HG03280 (cell line): ENCODE measurements around the gene PLET1.

Experiments used
- ATAC-seq: cut with Tn5 transposase; IDR thresholded peaks from one replicate; pipeline ENCODE4 v1.9.1; 2021; ENCODE audit warnings: mild to moderate bottlenecking, moderate library complexity; ENCODE audit not compliant: unreplicated experiment

The PLET1 gene

GRCh38 chr11:112260490-112260889 lies at the start of gene PLET1:
PLET1 (minus strand) TSS chr11:112260860; CDS start chr11:112260589, 271 bp downstream.
- ATAC-seq = no peak

- no peak for ATAC-seq
Measured at GRCh38 chr11:112310419-112310818, 49.8 kb upstream of the PLET1 start.

DNA sequence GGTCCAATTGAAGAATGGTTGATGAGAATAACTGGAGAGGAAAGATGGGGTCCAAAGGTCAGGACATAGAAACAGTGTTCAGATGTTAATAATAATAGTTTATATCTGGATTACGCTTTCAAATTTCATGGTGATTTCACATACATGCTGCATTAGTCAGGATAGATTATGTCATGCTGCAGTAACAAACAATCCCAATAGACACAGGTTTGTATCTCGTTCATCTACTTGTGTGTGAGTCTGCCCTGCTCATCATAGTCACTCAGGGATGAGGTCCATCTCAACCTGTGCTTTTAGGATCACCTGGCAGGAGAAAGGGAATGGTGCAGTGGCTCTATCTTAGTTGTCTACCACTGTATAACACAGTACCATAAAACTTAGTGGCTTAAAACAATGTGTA lies 48.0 kb upstream of the PLET1 start:
- no peak for ATAC-seq

DNA sequence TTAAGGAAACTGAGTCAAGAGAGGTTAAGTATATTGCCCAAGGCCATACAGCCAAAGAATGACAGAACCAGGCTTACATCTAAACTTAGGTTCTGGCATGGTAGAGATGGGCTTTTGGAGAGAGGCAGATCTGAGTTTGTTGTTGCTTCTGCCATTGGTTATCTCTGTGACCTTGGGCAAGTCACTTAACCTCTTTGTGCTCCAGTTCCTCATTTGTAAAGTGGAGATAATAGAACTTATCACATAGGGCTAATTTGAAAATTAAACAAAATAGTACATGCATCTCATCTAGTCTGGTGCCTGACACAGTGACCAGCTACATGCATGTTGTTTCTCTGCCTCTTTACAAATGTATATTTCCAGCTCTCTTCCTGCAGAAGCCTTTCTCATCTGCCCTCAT lies 47.0 kb upstream of the PLET1 start:
- no peak for ATAC-seq

- no peak for ATAC-seq
Measured at GRCh38 chr11:112306230-112306629, 45.6 kb upstream of the PLET1 start.

GRCh38 chr11:112304914-112305313 lies 44.3 kb upstream of the PLET1 start:
- no peak for ATAC-seq

- ATAC-seq = no peak
Measured at GRCh38 chr11:112303616-112304015, 43.0 kb upstream of the PLET1 start.

DNA sequence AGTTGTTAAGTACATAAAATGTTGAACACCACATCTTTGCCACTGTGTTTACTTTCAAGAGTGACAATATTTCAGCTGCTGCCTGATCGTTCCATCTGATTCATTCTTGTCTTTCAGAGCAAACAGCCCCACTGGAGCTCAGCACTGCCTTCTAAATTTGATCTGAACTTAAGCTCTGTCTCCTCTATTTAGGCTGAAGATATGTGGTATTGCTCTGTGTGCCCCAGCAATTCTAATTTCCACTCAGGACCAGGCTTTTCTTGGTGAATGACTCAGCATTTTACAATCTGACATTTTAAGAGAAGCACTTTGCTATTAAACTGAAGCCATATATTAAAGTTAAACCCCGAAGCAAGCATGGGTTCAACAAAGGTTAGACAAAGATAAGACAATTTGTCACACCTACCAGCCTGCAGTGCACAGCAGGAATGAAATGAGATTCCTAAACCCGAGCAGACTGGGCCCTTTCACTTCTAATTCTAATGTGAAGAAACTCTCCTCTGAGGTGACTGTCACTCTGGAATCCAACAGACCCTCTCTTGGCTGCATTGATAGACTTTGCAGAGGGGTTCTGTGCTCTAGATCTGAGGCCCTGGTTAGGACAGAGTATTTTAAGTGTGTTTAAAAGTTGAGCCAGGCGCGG lies 41.7 kb upstream of the PLET1 start:
- ATAC-seq = no peak

DNA sequence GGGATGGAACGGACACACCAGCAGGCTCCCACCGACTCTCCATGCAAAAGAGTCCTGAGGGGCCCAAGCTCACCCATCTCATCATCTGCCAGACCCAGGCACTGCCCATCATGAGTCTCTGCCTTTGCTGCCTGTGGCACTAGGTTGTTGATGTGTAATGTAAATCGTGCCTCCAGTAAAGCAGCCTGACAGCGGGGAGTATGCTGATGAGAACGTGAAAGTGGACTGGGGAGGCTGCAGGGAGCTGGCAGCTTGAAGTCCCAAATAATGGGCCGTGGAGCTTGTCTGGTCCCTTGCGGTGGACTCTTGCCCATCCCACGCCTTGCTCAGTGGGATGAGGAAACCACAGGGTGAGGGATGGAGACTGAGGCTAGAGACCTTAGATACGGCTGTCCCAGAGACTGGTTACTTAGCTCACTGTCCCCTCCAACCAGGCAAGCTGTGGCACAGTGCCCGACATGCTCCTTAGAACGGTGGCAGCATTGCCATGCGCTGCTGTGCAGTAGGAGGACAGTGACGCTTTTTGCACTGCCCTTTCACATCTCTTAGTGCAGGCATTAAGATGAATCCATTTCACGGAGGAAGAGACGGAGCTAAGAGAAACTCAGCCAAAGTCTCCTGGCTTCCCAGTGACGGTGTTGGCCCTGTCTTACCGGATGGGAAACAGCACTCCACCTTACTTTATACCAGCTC lies 39.6 kb upstream of the PLET1 start:
- ATAC-seq = no peak

DNA sequence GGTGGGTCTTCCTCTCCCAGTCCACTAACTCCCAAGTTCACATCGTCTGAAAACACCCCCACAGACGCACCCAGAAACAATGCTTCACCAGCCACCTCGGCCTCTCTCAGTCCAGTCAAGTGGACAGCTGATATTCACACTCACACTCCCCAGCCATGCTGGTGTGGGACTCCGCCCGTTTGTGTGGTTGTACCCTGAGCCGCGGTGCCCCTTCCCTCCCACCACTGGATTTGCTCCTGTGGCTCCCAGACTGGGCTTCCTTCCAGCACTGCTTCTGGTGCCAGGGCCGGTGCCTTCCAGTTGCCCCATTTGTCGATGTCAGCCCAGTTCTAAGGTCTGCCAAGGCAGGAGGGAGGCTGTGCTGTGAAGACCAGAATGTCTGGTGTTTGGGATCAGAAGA lies 37.9 kb upstream of the PLET1 start:
- no peak for ATAC-seq

DNA sequence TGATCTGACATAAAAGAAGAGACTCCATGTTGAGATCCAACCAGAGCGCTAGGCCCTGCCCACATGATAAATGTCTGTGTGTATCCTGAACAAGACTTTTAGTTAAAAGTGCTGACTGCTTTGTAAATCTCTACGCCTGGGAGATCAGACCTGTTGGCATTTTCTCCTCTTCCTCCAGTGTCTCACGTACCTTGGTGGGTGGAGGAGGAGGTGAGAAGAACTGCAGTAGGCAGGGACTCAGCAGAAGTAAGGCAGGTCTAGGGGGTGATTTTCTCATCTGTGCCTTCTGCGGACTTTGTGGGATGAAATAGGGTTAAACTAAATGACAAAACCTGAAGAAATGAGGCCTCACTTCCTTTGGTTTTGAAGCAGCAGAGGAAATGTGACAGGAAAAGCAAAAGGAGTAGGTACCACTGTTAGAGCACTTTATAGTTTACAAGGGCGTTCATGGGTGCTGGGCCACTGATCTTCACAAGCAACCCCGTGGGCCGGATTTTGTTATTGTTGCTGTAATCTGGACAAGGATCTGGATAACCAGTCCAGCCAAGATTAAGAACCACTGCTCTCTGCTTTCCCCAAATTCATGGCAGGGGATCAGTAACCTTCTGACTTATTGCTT lies 36.7 kb upstream of the PLET1 start:
- no peak for ATAC-seq

DNA sequence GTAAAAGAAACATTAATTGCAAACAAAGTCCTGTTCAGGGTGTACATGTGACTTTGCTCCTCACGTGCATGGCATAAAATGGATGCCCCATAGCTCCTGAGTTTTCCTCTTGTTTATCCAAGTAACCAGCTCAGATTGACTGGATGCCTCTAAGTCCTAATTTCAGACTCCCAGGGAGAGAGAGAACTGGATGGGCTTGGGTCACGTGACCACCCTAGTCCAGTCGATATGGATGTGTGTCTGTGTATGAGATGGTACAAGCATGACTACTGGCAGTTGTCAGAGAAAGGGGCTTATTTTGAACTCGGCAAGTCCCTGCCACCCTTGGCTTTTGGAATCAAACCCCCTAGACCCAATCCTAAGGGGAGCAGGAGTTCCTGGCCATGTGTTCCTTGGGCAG lies 35.4 kb upstream of the PLET1 start:
- ATAC-seq = no peak

DNA sequence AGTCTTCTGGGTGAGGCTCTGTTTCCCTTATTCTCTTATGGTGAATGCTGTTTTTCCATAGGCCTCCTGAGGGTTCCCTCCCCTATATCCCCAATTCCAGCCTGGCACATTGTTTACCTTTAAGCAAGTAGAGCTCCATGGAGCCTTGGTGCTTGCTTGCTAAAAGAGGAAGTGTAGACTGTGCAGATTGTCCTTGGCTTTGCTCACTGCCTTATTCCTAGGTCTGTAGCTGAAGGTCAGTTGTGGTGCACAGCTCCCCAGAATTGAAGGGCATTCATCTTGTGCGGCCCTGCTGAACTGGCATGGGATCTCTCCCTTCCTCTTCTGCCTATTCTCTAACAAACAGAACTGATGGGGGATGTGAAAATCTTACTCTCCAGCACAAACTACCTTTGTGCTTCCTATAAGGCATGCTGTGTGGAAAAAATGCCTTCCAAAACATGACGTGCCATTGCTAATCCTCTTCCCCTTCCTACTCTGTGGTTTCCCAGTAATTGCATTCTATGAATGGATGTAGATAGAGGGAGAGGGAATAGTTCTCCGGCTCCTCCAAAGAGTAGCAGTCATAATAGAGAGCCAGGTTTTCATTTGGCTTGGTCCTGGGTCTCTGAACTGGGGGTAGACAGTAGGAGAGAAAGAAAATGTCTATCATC lies 34.2 kb upstream of the PLET1 start:
- no peak for ATAC-seq

DNA sequence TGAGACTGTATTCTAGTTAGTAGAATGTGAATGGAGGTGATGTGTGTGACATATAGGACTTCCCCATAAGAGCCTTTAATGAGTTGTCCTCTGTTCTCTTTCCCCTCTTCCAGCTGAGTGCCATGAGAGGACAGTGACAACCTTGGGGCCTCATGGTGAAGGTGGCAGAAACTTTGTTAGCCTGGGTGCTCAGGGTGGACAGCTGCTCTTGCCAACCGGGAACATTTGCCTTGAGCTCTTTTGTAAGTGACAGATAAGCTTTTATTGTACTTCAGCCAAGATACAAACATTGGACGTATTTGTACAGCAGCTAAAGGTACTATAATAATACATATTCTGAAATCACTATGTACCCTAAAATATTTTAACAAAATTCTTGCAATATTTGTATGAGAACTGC lies 33.0 kb upstream of the PLET1 start:
- ATAC-seq = no peak

GRCh38 chr11:112292785-112293407 lies 32.2 kb upstream of the PLET1 start:
- ATAC-seq = no peak

- ATAC-seq = no peak
Measured at GRCh38 chr11:112292188-112292587, 31.5 kb upstream of the PLET1 start.

- ATAC-seq = no peak
Measured at GRCh38 chr11:112291191-112291590, 30.5 kb upstream of the PLET1 start.

- ATAC-seq = no peak
Measured at GRCh38 chr11:112290493-112290850, 29.8 kb upstream of the PLET1 start.

GRCh38 chr11:112289588-112290492 lies 29.2 kb upstream of the PLET1 start:
- ATAC-seq = peak; percentile 93

- no peak for ATAC-seq
Measured at GRCh38 chr11:112288021-112288420, 27.4 kb upstream of the PLET1 start.
